Right atrium auricular region (tissue), 2 donors: Measurements from ENCODE around the gene FAM209B. TPM values are rescaled to one million over a fixed set of nuclear protein-coding genes. Genes with fewer than 3 reads are reported as not detected.
"Not testable (repeated sequence)": the region's sequence is repeated elsewhere in the genome, so short reads cannot be mapped to it uniquely, and the experiment has no call there.

ENCODE experiments used
- DNase-seq: peaks from one replicate; pipeline ENCODE4 v3.0.0-alpha.2; 2019; ENCODE audit warnings: low spot score
- H3K27ac ChIP-seq, 2 donors: fragments of 200-600 bp; sonication (generic); 1 replicate in 1 of 2; 2 replicates in 1 of 2; pipeline ENCODE4 v1.5.1; 2016 to 2019
- H3K27me3 ChIP-seq, 2 donors: fragments of 200-600 bp; sonication (generic); one replicate each; pipeline versions ENCODE4 v1.5.1 to v1.6.0; 2017 to 2019
- H3K36me3 ChIP-seq: fragments of 200-600 bp; sonication (generic); one replicate; pipeline ENCODE4 v1.5.1; 2016
- H3K4me1 ChIP-seq, 2 donors: fragments of 200-600 bp; sonication (generic); one replicate each; pipeline versions ENCODE4 v1.5.1 to v1.6.0; 2017 to 2019
- H3K4me3 ChIP-seq, 2 donors: fragments of 200-600 bp; sonication (generic); 1 replicate in 1 of 2; 2 replicates in 1 of 2; pipeline ENCODE4 v1.5.1; 2017 to 2019; ENCODE audit warnings: mild to moderate bottlenecking in 1 of 2, moderate library complexity in 1 of 2
- H3K9me3 ChIP-seq, 2 donors: fragments of 200-600 bp; sonication (generic); one replicate each; pipeline ENCODE4 v1.5.1; 2019
- total RNA-seq, 2 donors: library from RNA; depleted of rRNA; stranded (reverse); fragments of >200 nt; gene quantifications; one replicate each; pipeline ENCODE4 v1.1.0, GENCODE V29; 2016
- TF ChIP-seq, protein P1 (sequence below), 2 donors: fragments of 200-600 bp; sonication (generic); IDR thresholded peaks; one replicate each; pipeline ENCODE4 v1.5.1; 2019; ENCODE audit warnings: antibody characterized with exemption in 2 of 2

The FAM209B gene
- total RNA-seq, 2 donors from 2014 or later = not detected

DNA sequence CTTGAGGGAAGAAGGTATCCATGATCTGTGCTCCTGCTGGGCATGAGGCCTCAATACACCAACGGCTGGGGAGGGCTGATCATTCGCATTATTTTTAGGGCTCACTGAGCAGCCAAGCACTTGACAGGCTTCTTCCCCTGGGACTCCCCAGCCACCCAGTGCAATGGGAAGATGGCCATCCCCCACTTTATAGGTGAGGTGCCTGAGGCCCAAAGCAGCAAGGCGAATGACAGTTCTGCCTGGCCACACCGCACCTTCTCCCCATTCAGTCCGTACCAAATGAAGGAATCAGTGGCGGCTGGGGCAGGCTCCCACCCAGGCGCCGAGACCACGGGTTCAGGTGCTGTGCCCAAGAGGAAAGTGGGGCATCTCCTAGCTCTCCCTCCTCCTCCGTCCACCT is 12.9 kb upstream of the FAM209B start:
- Histone ChIP-seq H3K9me3 (peaks cover 4 to 23% of the 10 kb centered on the region in 2 donors), H3K4me1 (peaks cover 0 to 19% of the 10 kb centered on the region in 2 donors), H3K36me3 (peaks cover 38% of the 10 kb centered on the region)

GRCh38 chr20:56520746-56521354 is 12.2 kb upstream of the FAM209B start:
- peaks cover 38% of the 10 kb centered on the region for H3K36me3 ChIP-seq
- not testable (repeated sequence) for H3K4me3 ChIP-seq, H3K27me3 ChIP-seq

More for the DNA sequence above, 12.9 kb upstream of the FAM209B start:
- no peak for DNase-seq
- H3K27me3 ChIP-seq = no peaks in the 10 kb centered on the region
- H3K27ac ChIP-seq = no peak overlapping the region
- no peak overlapping the region for H3K4me3 ChIP-seq
- TF ChIP-seq, protein P1, sequence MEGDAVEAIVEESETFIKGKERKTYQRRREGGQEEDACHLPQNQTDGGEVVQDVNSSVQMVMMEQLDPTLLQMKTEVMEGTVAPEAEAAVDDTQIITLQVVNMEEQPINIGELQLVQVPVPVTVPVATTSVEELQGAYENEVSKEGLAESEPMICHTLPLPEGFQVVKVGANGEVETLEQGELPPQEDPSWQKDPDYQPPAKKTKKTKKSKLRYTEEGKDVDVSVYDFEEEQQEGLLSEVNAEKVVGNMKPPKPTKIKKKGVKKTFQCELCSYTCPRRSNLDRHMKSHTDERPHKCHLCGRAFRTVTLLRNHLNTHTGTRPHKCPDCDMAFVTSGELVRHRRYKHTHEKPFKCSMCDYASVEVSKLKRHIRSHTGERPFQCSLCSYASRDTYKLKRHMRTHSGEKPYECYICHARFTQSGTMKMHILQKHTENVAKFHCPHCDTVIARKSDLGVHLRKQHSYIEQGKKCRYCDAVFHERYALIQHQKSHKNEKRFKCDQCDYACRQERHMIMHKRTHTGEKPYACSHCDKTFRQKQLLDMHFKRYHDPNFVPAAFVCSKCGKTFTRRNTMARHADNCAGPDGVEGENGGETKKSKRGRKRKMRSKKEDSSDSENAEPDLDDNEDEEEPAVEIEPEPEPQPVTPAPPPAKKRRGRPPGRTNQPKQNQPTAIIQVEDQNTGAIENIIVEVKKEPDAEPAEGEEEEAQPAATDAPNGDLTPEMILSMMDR (IDR thresholded peaks at IDR 0.05) = no peak

GRCh38 chr20:56522311-56522710 is 10.7 kb upstream of the FAM209B start:
- Histone ChIP-seq H3K27ac (no peak overlapping the region), H3K36me3 (peaks cover 34% of the 10 kb centered on the region), H3K9me3 (peaks cover 4 to 23% of the 10 kb centered on the region in 2 donors), H3K27me3 (no peaks in the 10 kb centered on the region), H3K4me1 (no peaks in the 10 kb centered on the region), H3K4me3 (no peak overlapping the region)
- TF ChIP-seq, protein P1 (IDR thresholded peaks at IDR 0.05) = no peak
- DNase-seq = no peak

More at GRCh38 chr20:56520746-56521354, 12.2 kb upstream of the FAM209B start:
- Histone ChIP-seq H3K9me3 (peaks cover 4 to 23% of the 10 kb centered on the region in 2 donors), H3K4me1 (peaks cover 0 to 14% of the 10 kb centered on the region in 2 donors)
- not testable (repeated sequence) for DNase-seq, H3K27ac ChIP-seq

DNA sequence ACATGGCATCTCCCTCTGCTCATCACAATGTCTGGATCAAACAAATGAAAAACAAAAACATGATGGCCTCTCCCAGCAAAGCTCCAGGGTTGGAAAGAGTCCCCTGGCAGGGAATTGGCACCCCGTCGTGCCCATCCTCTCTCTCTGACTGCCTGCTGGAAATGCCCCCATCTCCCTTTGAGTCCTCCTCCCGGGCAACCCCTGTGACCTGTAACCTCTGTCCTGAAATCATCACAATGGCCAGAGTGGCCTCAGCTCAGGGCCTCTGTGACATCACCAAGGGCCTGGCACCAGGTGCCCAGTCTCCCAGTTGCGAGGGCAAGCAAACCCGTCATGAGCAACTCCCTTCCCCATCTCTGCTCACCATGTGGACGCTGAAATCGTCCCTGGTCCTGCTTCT is 8.6 kb upstream of the FAM209B start, which contains the start of gene FAM209A:
FAM209A (plus strand) TSS at position 301 of the 400 bp plus-strand sequence; CDS start at position 366, 65 bp downstream.
- not testable (repeated sequence) for H3K4me3 ChIP-seq, H3K4me1 ChIP-seq, DNase-seq, H3K27me3 ChIP-seq, H3K27ac ChIP-seq
- Histone ChIP-seq H3K9me3 (peaks cover 4 to 23% of the 10 kb centered on the region in 2 donors), H3K36me3 (peaks cover 13% of the 10 kb centered on the region)

- no peak overlapping the region for H3K4me3 ChIP-seq
- H3K36me3 ChIP-seq = no peaks in the 10 kb centered on the region
- no peaks in the 10 kb centered on the region for H3K9me3 ChIP-seq
- H3K27me3 ChIP-seq = no peaks in the 10 kb centered on the region
- H3K4me1 ChIP-seq = no peaks in the 10 kb centered on the region
- no peak for DNase-seq
- H3K27ac ChIP-seq = no peak overlapping the region
- TF ChIP-seq, protein P1 (IDR thresholded peaks at IDR 0.05) = no peak
Observed at GRCh38 chr20:56527521-56527920, 5.5 kb upstream of the FAM209B start.

- H3K27ac ChIP-seq = no peak overlapping the region
- no peaks in the 10 kb centered on the region for H3K27me3 ChIP-seq
- no peak overlapping the region for H3K4me3 ChIP-seq
- TF ChIP-seq, protein P1 (IDR thresholded peaks at IDR 0.05) = no peak
- no peaks in the 10 kb centered on the region for H3K4me1 ChIP-seq
- no peak for DNase-seq
- H3K9me3 ChIP-seq = no peaks in the 10 kb centered on the region
- no peaks in the 10 kb centered on the region for H3K36me3 ChIP-seq
Observed at GRCh38 chr20:56537997-56538396, 5.0 kb downstream of the FAM209B start.

- Histone ChIP-seq H3K36me3 (no peaks in the 10 kb centered on the region), H3K9me3 (no peaks in the 10 kb centered on the region), H3K27me3 (no peaks in the 10 kb centered on the region), H3K4me1 (no peaks in the 10 kb centered on the region), H3K4me3 (no peak overlapping the region), H3K27ac (no peak overlapping the region)
- no peak for DNase-seq
- TF ChIP-seq, protein P1 (IDR thresholded peaks at IDR 0.05) = no peak
Observed at GRCh38 chr20:56540415-56540814, 7.4 kb downstream of the FAM209B start.
